ENCODE measurements around the gene ADGRV1.

Gene ADGRV1

GRCh38 chr5:91032125-91032524 is 473.5 kb downstream of the ADGRV1 start:
- no peak for TF ChIP-seq FOXP2 (optimal IDR thresholded peaks at IDR 0.05; ENCODE audit: borderline replicate concordance, extremely low read depth, extremely low read length, insufficient read depth)
- no peak for TF ChIP-seq TAF1 (IDR thresholded peaks at IDR 0.05; ENCODE audit: borderline replicate concordance, insufficient read depth, low read length)
- TF ChIP-seq POLR2AphosphoS5 (IDR thresholded peaks at IDR 0.05; ENCODE audit: low read depth, low read length) = no peak
- TF ChIP-seq REST (IDR thresholded peaks at IDR 0.05; ENCODE audit: insufficient read depth in 1 of 2, low read depth in 2 of 2, low read length in 2 of 2) = no peak
- no peak for TF ChIP-seq SIN3A (IDR thresholded peaks at IDR 0.05; ENCODE audit: borderline replicate concordance, insufficient read depth, low read length)

- TF ChIP-seq POLR2AphosphoS5 (IDR thresholded peaks at IDR 0.05; ENCODE audit: low read depth, low read length) (no peak), FOXP2 (optimal IDR thresholded peaks at IDR 0.05; ENCODE audit: borderline replicate concordance, extremely low read depth, extremely low read length, insufficient read depth) (no peak), TAF1 (IDR thresholded peaks at IDR 0.05; ENCODE audit: borderline replicate concordance, insufficient read depth, low read length) (no peak), REST (IDR thresholded peaks at IDR 0.05; ENCODE audit: insufficient read depth in 1 of 2, low read depth in 2 of 2, low read length in 2 of 2) (no peak), SIN3A (IDR thresholded peaks at IDR 0.05; ENCODE audit: borderline replicate concordance, insufficient read depth, low read length) (no peak)
Measured at GRCh38 chr5:91033370-91033769, 474.8 kb downstream of the ADGRV1 start.

GRCh38 chr5:91038180-91038808 is 479.7 kb downstream of the ADGRV1 start:
- TF ChIP-seq TAF1 (IDR thresholded peaks at IDR 0.05; ENCODE audit: borderline replicate concordance, insufficient read depth, low read length) = no peak
- TF ChIP-seq REST (IDR thresholded peaks at IDR 0.05; ENCODE audit: insufficient read depth in 1 of 2, low read depth in 2 of 2, low read length in 2 of 2) = no peak
- no peak for TF ChIP-seq FOXP2 (optimal IDR thresholded peaks at IDR 0.05; ENCODE audit: borderline replicate concordance, extremely low read depth, extremely low read length, insufficient read depth)
- no peak for TF ChIP-seq POLR2AphosphoS5 (IDR thresholded peaks at IDR 0.05; ENCODE audit: low read depth, low read length)
- no peak for TF ChIP-seq SIN3A (IDR thresholded peaks at IDR 0.05; ENCODE audit: borderline replicate concordance, insufficient read depth, low read length)

GRCh38 chr5:91042247-91042935 is 483.8 kb downstream of the ADGRV1 start:
- no peak for TF ChIP-seq SIN3A (IDR thresholded peaks at IDR 0.05; ENCODE audit: borderline replicate concordance, insufficient read depth, low read length)
- no peak for TF ChIP-seq POLR2AphosphoS5 (IDR thresholded peaks at IDR 0.05; ENCODE audit: low read depth, low read length)
- TF ChIP-seq TAF1 (IDR thresholded peaks at IDR 0.05; ENCODE audit: borderline replicate concordance, insufficient read depth, low read length) = no peak
- no peak for TF ChIP-seq REST (IDR thresholded peaks at IDR 0.05; ENCODE audit: insufficient read depth in 1 of 2, low read depth in 2 of 2, low read length in 2 of 2)
- no peak for TF ChIP-seq FOXP2 (optimal IDR thresholded peaks at IDR 0.05; ENCODE audit: borderline replicate concordance, extremely low read depth, extremely low read length, insufficient read depth)

All from PFSK-1 (cell line).